ENCODE results near the gene FOXJ3.
A peak's percentile ranks its signal among the peaks of the same experiment; 100 is the strongest.

FOXJ3 gene

GRCh38 chr1:42323551-42323950 lies 11.5 kb downstream of the FOXJ3 start:
- no peak for DNase-seq (ENCODE audit: insufficient read length, low spot score)
- no peak for TF ChIP-seq POLR2AphosphoS5 (IDR thresholded peaks at IDR 0.05; ENCODE audit: low read depth, low read length)
- TF ChIP-seq PAX5 (IDR thresholded peaks at IDR 0.05; ENCODE audit: insufficient read depth, low read length, severe bottlenecking), result no peak
- no peak for TF ChIP-seq POU2F2 (IDR thresholded peaks at IDR 0.05; ENCODE audit: low read depth, low read length)
- no peak for TF ChIP-seq SPI1 (IDR thresholded peaks at IDR 0.05; ENCODE audit: low read depth, low read length)
- no peak for FAIRE-seq

- FAIRE-seq (no peak), DNase-seq (ENCODE audit: insufficient read length, low spot score) (no peak)
- TF ChIP-seq POU2F2 (IDR thresholded peaks at IDR 0.05; ENCODE audit: low read depth, low read length) (no peak), POLR2AphosphoS5 (IDR thresholded peaks at IDR 0.05; ENCODE audit: low read depth, low read length) (no peak), TAF1 (IDR thresholded peaks at IDR 0.05; ENCODE audit: low read depth, low read length) (no peak), POLR2A (IDR thresholded peaks at IDR 0.05; ENCODE audit: low read depth, low read length) (no peak), SPI1 (IDR thresholded peaks at IDR 0.05; ENCODE audit: low read depth, low read length) (no peak), PAX5 (IDR thresholded peaks at IDR 0.05; ENCODE audit: insufficient read depth, low read length, severe bottlenecking) (no peak)
Observed at GRCh38 chr1:42322577-42322976, 12.5 kb downstream of the FOXJ3 start.

- TF ChIP-seq PAX5 (IDR thresholded peaks at IDR 0.05; ENCODE audit: insufficient read depth, low read length, severe bottlenecking) (no peak), SPI1 (IDR thresholded peaks at IDR 0.05; ENCODE audit: low read depth, low read length) (no peak), TAF1 (IDR thresholded peaks at IDR 0.05; ENCODE audit: low read depth, low read length) (no peak), POU2F2 (IDR thresholded peaks at IDR 0.05; ENCODE audit: low read depth, low read length) (no peak), POLR2A (IDR thresholded peaks at IDR 0.05; ENCODE audit: low read depth, low read length) (no peak), POLR2AphosphoS5 (IDR thresholded peaks at IDR 0.05; ENCODE audit: low read depth, low read length) (no peak)
- DNase-seq (ENCODE audit: insufficient read length, low spot score), result no peak
- FAIRE-seq, result no peak
Observed at GRCh38 chr1:42321731-42322130, 13.3 kb downstream of the FOXJ3 start.

- TF ChIP-seq POLR2AphosphoS5 (IDR thresholded peaks at IDR 0.05; ENCODE audit: low read depth, low read length), result no peak
- TF ChIP-seq POU2F2 (IDR thresholded peaks at IDR 0.05; ENCODE audit: low read depth, low read length), result no peak
- TF ChIP-seq PAX5 (IDR thresholded peaks at IDR 0.05; ENCODE audit: insufficient read depth, low read length, severe bottlenecking), result no peak
- no peak for TF ChIP-seq POLR2A (IDR thresholded peaks at IDR 0.05; ENCODE audit: low read depth, low read length)
- TF ChIP-seq SPI1 (IDR thresholded peaks at IDR 0.05; ENCODE audit: low read depth, low read length), result no peak
- no peak for TF ChIP-seq TAF1 (IDR thresholded peaks at IDR 0.05; ENCODE audit: low read depth, low read length)
- DNase-seq (ENCODE audit: insufficient read length, low spot score) (no peak), FAIRE-seq (no peak)
Observed at GRCh38 chr1:42320708-42321107, 14.3 kb downstream of the FOXJ3 start.

GRCh38 chr1:42319871-42320484 lies 15.1 kb downstream of the FOXJ3 start:
- DNase-seq (ENCODE audit: insufficient read length, low spot score) (no peak), FAIRE-seq (no peak)
- TF ChIP-seq SPI1 (IDR thresholded peaks at IDR 0.05; ENCODE audit: low read depth, low read length) (no peak), TAF1 (IDR thresholded peaks at IDR 0.05; ENCODE audit: low read depth, low read length) (no peak), POU2F2 (IDR thresholded peaks at IDR 0.05; ENCODE audit: low read depth, low read length) (no peak)

GRCh38 chr1:42319128-42319851 lies 15.7 kb downstream of the FOXJ3 start:
- no peak for DNase-seq (ENCODE audit: insufficient read length, low spot score)
- no peak for TF ChIP-seq SPI1 (IDR thresholded peaks at IDR 0.05; ENCODE audit: low read depth, low read length)
- TF ChIP-seq POU2F2 (IDR thresholded peaks at IDR 0.05; ENCODE audit: low read depth, low read length), result no peak
- no peak for TF ChIP-seq POLR2AphosphoS5 (IDR thresholded peaks at IDR 0.05; ENCODE audit: low read depth, low read length)
- no peak for TF ChIP-seq TAF1 (IDR thresholded peaks at IDR 0.05; ENCODE audit: low read depth, low read length)
- no peak for TF ChIP-seq PAX5 (IDR thresholded peaks at IDR 0.05; ENCODE audit: insufficient read depth, low read length, severe bottlenecking)
- TF ChIP-seq POLR2A (IDR thresholded peaks at IDR 0.05; ENCODE audit: low read depth, low read length), result no peak
- FAIRE-seq, result peak; percentile 40

- DNase-seq (ENCODE audit: insufficient read length, low spot score) (no peak), FAIRE-seq (no peak)
- no peak for TF ChIP-seq SPI1 (IDR thresholded peaks at IDR 0.05; ENCODE audit: low read depth, low read length)
- no peak for TF ChIP-seq PAX5 (IDR thresholded peaks at IDR 0.05; ENCODE audit: insufficient read depth, low read length, severe bottlenecking)
Observed at GRCh38 chr1:42318601-42319000, 16.4 kb downstream of the FOXJ3 start.

GRCh38 chr1:42317308-42317707 lies 17.7 kb downstream of the FOXJ3 start:
- TF ChIP-seq TAF1 (IDR thresholded peaks at IDR 0.05; ENCODE audit: low read depth, low read length) (no peak), SPI1 (IDR thresholded peaks at IDR 0.05; ENCODE audit: low read depth, low read length) (no peak), POLR2A (IDR thresholded peaks at IDR 0.05; ENCODE audit: low read depth, low read length) (no peak), POU2F2 (IDR thresholded peaks at IDR 0.05; ENCODE audit: low read depth, low read length) (no peak), POLR2AphosphoS5 (IDR thresholded peaks at IDR 0.05; ENCODE audit: low read depth, low read length) (no peak), PAX5 (IDR thresholded peaks at IDR 0.05; ENCODE audit: insufficient read depth, low read length, severe bottlenecking) (no peak)
- FAIRE-seq, result no peak
- DNase-seq (ENCODE audit: insufficient read length, low spot score), result no peak

- no peak for DNase-seq (ENCODE audit: insufficient read length, low spot score)
- no peak for FAIRE-seq
- TF ChIP-seq POU2F2 (IDR thresholded peaks at IDR 0.05; ENCODE audit: low read depth, low read length) (no peak), POLR2AphosphoS5 (IDR thresholded peaks at IDR 0.05; ENCODE audit: low read depth, low read length) (no peak), TAF1 (IDR thresholded peaks at IDR 0.05; ENCODE audit: low read depth, low read length) (no peak), SPI1 (IDR thresholded peaks at IDR 0.05; ENCODE audit: low read depth, low read length) (no peak), PAX5 (IDR thresholded peaks at IDR 0.05; ENCODE audit: insufficient read depth, low read length, severe bottlenecking) (no peak), POLR2A (IDR thresholded peaks at IDR 0.05; ENCODE audit: low read depth, low read length) (no peak)
Observed at GRCh38 chr1:42316292-42316691, 18.7 kb downstream of the FOXJ3 start.

- DNase-seq (ENCODE audit: insufficient read length, low spot score) (no peak), FAIRE-seq (no peak)
- TF ChIP-seq TAF1 (IDR thresholded peaks at IDR 0.05; ENCODE audit: low read depth, low read length), result no peak
Observed at GRCh38 chr1:42315500-42315899, 19.5 kb downstream of the FOXJ3 start.
